Measurements from ENCODE around the gene CDK5.

GRCh38 chr7:151085329-151085690, 27.6 kb upstream of the CDK5 start:
- TF ChIP-seq NONO (IDR thresholded peaks at IDR 0.05) = no peak
- no peak for TF ChIP-seq NONO (CRISPR knock-in tag; conservative IDR thresholded peaks at IDR 0.05)
- no peak for TF ChIP-seq CTCF (CRISPR knock-in tag; IDR thresholded peaks at IDR 0.05)
- TF ChIP-seq EZH2 (conservative IDR thresholded peaks at IDR 0.05; ENCODE audit: low read depth, low read length) = no peak
- TF ChIP-seq HNRNPLL (IDR thresholded peaks at IDR 0.05; ENCODE audit: low read depth, low read length, poor library complexity, severe bottlenecking) = no peak
- TF ChIP-seq PLRG1 (conservative IDR thresholded peaks at IDR 0.05) = no peak
- TF ChIP-seq ZNF20 (CRISPR knock-in tag; IDR thresholded peaks at IDR 0.05) = no peak
- TF ChIP-seq ARNT2 (CRISPR knock-in tag; IDR thresholded peaks at IDR 0.05; ENCODE audit: low read depth) = no peak
- no peak for TF ChIP-seq NR2C2 (CRISPR knock-in tag; IDR thresholded peaks at IDR 0.05; ENCODE audit: borderline replicate concordance)
- TF ChIP-seq ZNF646 (CRISPR knock-in tag; IDR thresholded peaks at IDR 0.05) = no peak
- no peak for TF ChIP-seq PBX3 (CRISPR knock-in tag; IDR thresholded peaks at IDR 0.05; ENCODE audit: borderline replicate concordance)
- TF ChIP-seq SP140L (CRISPR knock-in tag; IDR thresholded peaks at IDR 0.05; ENCODE audit: borderline replicate concordance) = no peak
- TF ChIP-seq ONECUT2 (CRISPR knock-in tag; IDR thresholded peaks at IDR 0.05) = no peak

Measured in HepG2 (cell line).